ENCODE measurements around the gene DUOXA2. TPM values are rescaled to one million over a fixed set of nuclear protein-coding genes. Genes with fewer than 3 reads are reported as not detected.
"Not testable (repeated sequence)": the region's sequence is repeated elsewhere in the genome, so short reads cannot be mapped to it uniquely, and the experiment has no call there.

The DUOXA2 gene
- total RNA-seq: not detected in 3 replicates
- long read RNA-seq: 0 reads

GRCh38 chr15:45114076-45114750 lies at the start of gene DUOXA2, which contains the start of gene DUOX2:
DUOXA2 (plus strand) TSS chr15:45114326; CDS start chr15:45114606, 280 bp downstream.
DUOX2 (minus strand) TSS chr15:45114172; CDS start chr15:45113411, 761 bp downstream.
- DNase-seq (ENCODE audit: low spot score): no peak
- Mint-ChIP-seq H3K27ac (ENCODE audit: unreplicated experiment) (peak within 1 kb of the TSS; percentile 69), H3K36me3 (ENCODE audit: low read depth) (peaks cover 2% of the 10 kb centered on the region), H3K27me3 (ENCODE audit: low read depth) (peaks cover 56% of the 10 kb centered on the region), H3K4me1 (ENCODE audit: low read depth) (peaks cover 24% of the 10 kb centered on the region), H3K4me3 (ENCODE audit: unreplicated experiment) (peak within 1 kb of the TSS; percentile 22), H3K9me3 (ENCODE audit: low read depth) (no peaks in the 10 kb centered on the region)
- no peak for TF ChIP-seq CTCF (IDR thresholded peaks at IDR 0.05)

- DNase-seq (ENCODE audit: low spot score): no peak
- Mint-ChIP-seq H3K9me3 (ENCODE audit: low read depth) (no peaks in the 10 kb centered on the region), H3K36me3 (ENCODE audit: low read depth) (peaks cover 7% of the 10 kb centered on the region), H3K27me3 (ENCODE audit: low read depth) (no peaks in the 10 kb centered on the region), H3K27ac (ENCODE audit: unreplicated experiment) (no peak overlapping the region), H3K4me3 (ENCODE audit: unreplicated experiment) (no peak overlapping the region), H3K4me1 (ENCODE audit: low read depth) (peaks cover 6% of the 10 kb centered on the region)
- TF ChIP-seq CTCF (IDR thresholded peaks at IDR 0.05): no peak
Measured at GRCh38 chr15:45064386-45064785, 49.7 kb upstream of the DUOXA2 start.

- H3K27ac Mint-ChIP-seq (ENCODE audit: unreplicated experiment): not testable (repeated sequence)
Measured at GRCh38 chr15:45069942-45070360, 44.2 kb upstream of the DUOXA2 start.

GRCh38 chr15:45073602-45074001 lies 40.5 kb upstream of the DUOXA2 start:
- not testable (repeated sequence) for H3K4me1 Mint-ChIP-seq (ENCODE audit: low read depth); H3K36me3 Mint-ChIP-seq (ENCODE audit: low read depth); H3K9me3 Mint-ChIP-seq (ENCODE audit: low read depth); H3K27ac Mint-ChIP-seq (ENCODE audit: unreplicated experiment); H3K27me3 Mint-ChIP-seq (ENCODE audit: low read depth); H3K4me3 Mint-ChIP-seq (ENCODE audit: unreplicated experiment); DNase-seq (ENCODE audit: low spot score)

More at GRCh38 chr15:45069942-45070360, 44.2 kb upstream of the DUOXA2 start:
- not testable (repeated sequence) for H3K36me3 Mint-ChIP-seq (ENCODE audit: low read depth); H3K4me1 Mint-ChIP-seq (ENCODE audit: low read depth); H3K4me3 Mint-ChIP-seq (ENCODE audit: unreplicated experiment); DNase-seq (ENCODE audit: low spot score); H3K9me3 Mint-ChIP-seq (ENCODE audit: low read depth); H3K27me3 Mint-ChIP-seq (ENCODE audit: low read depth)

GRCh38 chr15:45075440-45076320 lies 38.4 kb upstream of the DUOXA2 start:
- not testable (repeated sequence) for H3K4me1 Mint-ChIP-seq (ENCODE audit: low read depth); H3K36me3 Mint-ChIP-seq (ENCODE audit: low read depth); H3K27ac Mint-ChIP-seq (ENCODE audit: unreplicated experiment); H3K27me3 Mint-ChIP-seq (ENCODE audit: low read depth); H3K9me3 Mint-ChIP-seq (ENCODE audit: low read depth); DNase-seq (ENCODE audit: low spot score); H3K4me3 Mint-ChIP-seq (ENCODE audit: unreplicated experiment)

GRCh38 chr15:45077391-45077790 lies 36.7 kb upstream of the DUOXA2 start:
- DNase-seq (ENCODE audit: low spot score); H3K9me3 Mint-ChIP-seq (ENCODE audit: low read depth); H3K36me3 Mint-ChIP-seq (ENCODE audit: low read depth); H3K27ac Mint-ChIP-seq (ENCODE audit: unreplicated experiment); H3K27me3 Mint-ChIP-seq (ENCODE audit: low read depth); H3K4me1 Mint-ChIP-seq (ENCODE audit: low read depth); H3K4me3 Mint-ChIP-seq (ENCODE audit: unreplicated experiment): not testable (repeated sequence)

- H3K27ac Mint-ChIP-seq (ENCODE audit: unreplicated experiment); H3K4me1 Mint-ChIP-seq (ENCODE audit: low read depth); DNase-seq (ENCODE audit: low spot score); H3K9me3 Mint-ChIP-seq (ENCODE audit: low read depth); H3K4me3 Mint-ChIP-seq (ENCODE audit: unreplicated experiment); H3K36me3 Mint-ChIP-seq (ENCODE audit: low read depth): not testable (repeated sequence)
- peaks cover 13% of the 10 kb centered on the region for H3K27me3 Mint-ChIP-seq (ENCODE audit: low read depth)
Measured at GRCh38 chr15:45079201-45079600, 34.9 kb upstream of the DUOXA2 start.

- not testable (repeated sequence) for H3K27ac Mint-ChIP-seq (ENCODE audit: unreplicated experiment); H3K4me3 Mint-ChIP-seq (ENCODE audit: unreplicated experiment); H3K4me1 Mint-ChIP-seq (ENCODE audit: low read depth); DNase-seq (ENCODE audit: low spot score); H3K36me3 Mint-ChIP-seq (ENCODE audit: low read depth); H3K9me3 Mint-ChIP-seq (ENCODE audit: low read depth)
- H3K27me3 Mint-ChIP-seq (ENCODE audit: low read depth): peaks cover 17% of the 10 kb centered on the region
Measured at GRCh38 chr15:45079628-45080246, 34.4 kb upstream of the DUOXA2 start.

GRCh38 chr15:45080593-45080992 lies 33.5 kb upstream of the DUOXA2 start:
- H3K36me3 Mint-ChIP-seq (ENCODE audit: low read depth); H3K27ac Mint-ChIP-seq (ENCODE audit: unreplicated experiment); DNase-seq (ENCODE audit: low spot score); H3K4me3 Mint-ChIP-seq (ENCODE audit: unreplicated experiment); H3K9me3 Mint-ChIP-seq (ENCODE audit: low read depth); H3K4me1 Mint-ChIP-seq (ENCODE audit: low read depth): not testable (repeated sequence)
- peaks cover 22% of the 10 kb centered on the region for H3K27me3 Mint-ChIP-seq (ENCODE audit: low read depth)

- not testable (repeated sequence) for H3K36me3 Mint-ChIP-seq (ENCODE audit: low read depth); H3K9me3 Mint-ChIP-seq (ENCODE audit: low read depth); DNase-seq (ENCODE audit: low spot score); H3K27ac Mint-ChIP-seq (ENCODE audit: unreplicated experiment); H3K4me3 Mint-ChIP-seq (ENCODE audit: unreplicated experiment); H3K4me1 Mint-ChIP-seq (ENCODE audit: low read depth)
- H3K27me3 Mint-ChIP-seq (ENCODE audit: low read depth): peaks cover 28% of the 10 kb centered on the region
Measured at GRCh38 chr15:45082412-45082811, 31.7 kb upstream of the DUOXA2 start.
